Kidney (tissue), 14 donors: ENCODE measurements around the gene MOSPD3. TPM values are rescaled to one million over a fixed set of nuclear protein-coding genes. Genes with fewer than 3 reads are reported as not detected.

Source experiments
- DNase-seq, 5 donors: peaks; one replicate each; pipeline ENCODE4 v3.0.0-alpha.2; 2013 to 2020
- FAIRE-seq: peaks from 2 replicates; lab custom pipeline; 2012; peaks lifted over from hg19 to GRCh38; lab: Jason Lieb, UNC
- H3K27ac ChIP-seq, 2 donors: one replicate each; pipeline ENCODE4 v1.7.0; 2013; ENCODE audit warnings: low read depth in 2 of 2, low read length in 2 of 2, inconsistent platforms in 1 of 2
- H3K27me3 ChIP-seq: one replicate; pipeline ENCODE4 v1.7.1; 2013; ENCODE audit warnings: low read length, inconsistent platforms; ENCODE audit not compliant: control insufficient read depth, insufficient read depth
- H3K36me3 ChIP-seq, 3 donors: one replicate each; pipeline versions ENCODE4 v1.7.0 to v1.7.1; 2013; ENCODE audit warnings: low read length in 3 of 3, control low read depth in 1 of 3, inconsistent platforms in 1 of 3; ENCODE audit not compliant: insufficient read depth in 3 of 3, control insufficient read depth in 2 of 3
- H3K4me1 ChIP-seq, 3 donors: one replicate each; pipeline versions ENCODE4 v1.7.0 to v1.7.1; 2013; ENCODE audit warnings: low read length in 3 of 3, inconsistent platforms in 1 of 3, low read depth in 1 of 3; ENCODE audit not compliant: control insufficient read depth in 2 of 3, insufficient read depth in 2 of 3
- H3K4me3 ChIP-seq, 3 donors: one replicate each; pipeline versions ENCODE4 v1.7.0 to v1.8.1; 2013; ENCODE audit warnings: low read length in 3 of 3, control low read depth in 1 of 3, inconsistent platforms in 1 of 3
- H3K9ac ChIP-seq, 3 donors: one replicate each; pipeline versions ENCODE4 v1.7.0 to v1.7.1; 2013; ENCODE audit warnings: low read length in 3 of 3, control low read depth in 1 of 3, inconsistent platforms in 1 of 3
- H3K9me3 ChIP-seq, 3 donors: one replicate each; pipeline versions ENCODE4 v1.7.0 to v1.7.1; 2013; ENCODE audit warnings: low read length in 3 of 3, control low read depth in 1 of 3, inconsistent platforms in 1 of 3; ENCODE audit not compliant: control insufficient read depth in 2 of 3, insufficient read depth in 1 of 3
- CTCF ChIP-seq: IDR thresholded peaks from 3 replicates; pipeline ENCODE4 v1.5.1; 2012; ENCODE audit warnings: mild to moderate bottlenecking, moderate library complexity, borderline replicate concordance; ENCODE audit not compliant: insufficient read depth; ENCODE audit errors: extremely low read depth
- intact Hi-C: fragments of 100-400 bp; cut with DNase I; formaldehyde crosslinking; loops from one replicate; pipeline ENCODE4 v1.11.1; 2022
- polyA plus RNA-seq: library from polyadenylated mRNA; stranded (reverse); fragments of 350-450 nt; fragmentation: Illumina TruSeq; extraction: RNeasy Lipid Tissue Mini Kit (QIAGEN cat#74804); gene quantifications from one replicate; pipeline ENCODE4 v1.2.3, GENCODE V29; 2014; ENCODE audit warnings: low read depth, low replicate concordance; ENCODE audit not compliant: insufficient read depth
- total RNA-seq: library from RNA; stranded (reverse); fragmentation: NEBNext Ultra II Directional; extraction: Animal tissue kit (Norgen Biotek cat#: 25700); gene quantifications from one replicate; pipeline ENCODE4 v1.2.1, GENCODE V29; 2021
- donor health status: control.
- donor health status: control.
- donor health status: control.
- donor health status: control.
- donor health status: control.
- donor health status: DM: yes; HTN: yes; CAD: no.
- donor health status: Normal renal cell carcinoma (clear cell type).

MOSPD3 gene
- total and polyA plus RNA-seq, 2 donors from 2014 or later: 18.2 to 30.6 TPM

- FAIRE-seq: no peak
- no peak for DNase-seq
- H3K27me3 ChIP-seq: no peaks in the 10 kb centered on the region
- H3K9me3 ChIP-seq: no peaks in the 10 kb centered on the region
- no peak overlapping the region for H3K4me3 ChIP-seq
- peaks cover 0 to 4% (median 0%) of the 10 kb centered on the region in 3 donors for H3K4me1 ChIP-seq
- intact Hi-C loops: loop anchor here (10.0 kb wide), 1 partner anchor 110 kb away; no protein-coding TSS in a partner anchor
- H3K9ac ChIP-seq: no peak overlapping the region
- H3K27ac ChIP-seq: no peak overlapping the region
- no peak for TF ChIP-seq CTCF
- H3K36me3 ChIP-seq: peaks cover 0 to 25% (median 14%) of the 10 kb centered on the region in 3 donors
Measured at GRCh38 chr7:100574362-100575205, 37.8 kb upstream of the MOSPD3 start.

- DNase-seq (peak in 3 of 5 donors; percentile 53 to 80 (median 58)), FAIRE-seq (no peak)
- Histone ChIP-seq H3K4me3 (no peak overlapping the region), H3K36me3 (peaks cover 2 to 27% (median 20%) of the 10 kb centered on the region in 3 donors), H3K9me3 (no peaks in the 10 kb centered on the region), H3K27me3 (no peaks in the 10 kb centered on the region), H3K27ac (no peak overlapping the region), H3K9ac (no peak overlapping the region), H3K4me1 (peaks cover 0 to under 1% (median 0%) of the 10 kb centered on the region in 3 donors)
- TF ChIP-seq CTCF: no peak
- intact Hi-C loops: loop anchor here (10.0 kb wide), 1 partner anchor 110 kb away; no protein-coding TSS in a partner anchor
Measured at GRCh38 chr7:100575206-100575631, 37.1 kb upstream of the MOSPD3 start.

GRCh38 chr7:100575746-100576383, 36.5 kb upstream of the MOSPD3 start:
- intact Hi-C loops: loop anchor here (10.0 kb wide), 1 partner anchor 109 kb away; no protein-coding TSS in a partner anchor
- Histone ChIP-seq H3K9ac (no peak overlapping the region), H3K4me1 (no peaks in the 10 kb centered on the region), H3K36me3 (peaks cover 8 to 34% (median 26%) of the 10 kb centered on the region in 3 donors), H3K9me3 (no peaks in the 10 kb centered on the region), H3K27me3 (no peaks in the 10 kb centered on the region), H3K27ac (no peak overlapping the region), H3K4me3 (no peak overlapping the region)
- FAIRE-seq (no peak), DNase-seq (no peak)
- no peak for TF ChIP-seq CTCF
